Left renal cortex interstitium (tissue), 4 donors: Measurements from ENCODE around the gene HNF4A. TPM values are rescaled to one million over a fixed set of nuclear protein-coding genes. Genes with fewer than 3 reads are reported as not detected.

ENCODE experiments used
- polyA plus RNA-seq, 4 donors: library from polyadenylated mRNA; unstranded; fragments of 120-200 nt; gene quantifications; one replicate each; pipeline ENCODE4 v1.2.1, GENCODE V29; 2013; ENCODE audit not compliant: insufficient read length in 4 of 4

The HNF4A gene
- polyA plus RNA-seq, 4 donors, result 35.0 to 60.8 (median 48.6) TPM

Other genes with a start within 250 kb of the HNF4A start
- gene JPH2, start 168.5 kb upstream of the HNF4A start, polyA plus RNA-seq, result 1 to 10 TPM; 1.1 to 1.8 (median 1.6) TPM
- gene OSER1, start 144.9 kb upstream of the HNF4A start, polyA plus RNA-seq, result 10 to 100 TPM; 44.5 to 52.4 (median 47.5) TPM
- under 1 TPM; 0.35 to 0.76 (median 0.60) TPM for gene GDAP1L1, start 108.4 kb upstream of the HNF4A start, polyA plus RNA-seq
- 1 to 10 TPM; 7.5 to 9.5 (median 8.1) TPM for gene FITM2, start 44.5 kb upstream of the HNF4A start, polyA plus RNA-seq
- under 1 TPM in 3 of 4 donors, not detected in 1; 0.14 to 0.95 (median 0.42) TPM for gene R3HDML, start 18.7 kb upstream of the HNF4A start, polyA plus RNA-seq
- 10 to 100 TPM; 10.9 to 15.2 (median 13.2) TPM for gene TTPAL, start 120.2 kb downstream of the HNF4A start, polyA plus RNA-seq
- gene SERINC3, start 166.4 kb downstream of the HNF4A start, polyA plus RNA-seq, result 10 to 100 TPM; 65.5 to 78.8 (median 67.3) TPM
- gene PKIG, start 226.9 kb downstream of the HNF4A start, polyA plus RNA-seq, result 10 to 100 TPM; 57.3 to 70.8 (median 63.0) TPM